Myocyte (in vitro differentiated cells): ENCODE data around the gene NUP205. TPM values are rescaled to one million over a fixed set of nuclear protein-coding genes. Genes with fewer than 3 reads are reported as not detected.
"Not testable (repeated sequence)": the region's sequence is repeated elsewhere in the genome, so short reads cannot be mapped to it uniquely, and the experiment has no call there.

Experiments used
- DNase-seq: peaks from one replicate; pipeline ENCODE4 v3.0.0-alpha.2; 2012; ENCODE audit warnings: low read depth
- total RNA-seq: library from RNA; depleted of rRNA; stranded (reverse); fragments of >200 nt; gene quantifications from 2 replicates; pipeline ENCODE4 v1.2.3, GENCODE V29; 2014

NUP205 gene
- total RNA-seq, 1 donor from 2014 or later = 33.9 TPM

- DNase-seq = peak; percentile 86
Observed at GRCh38 chr7:135620980-135621850, 63.5 kb downstream of the NUP205 start.

DNA sequence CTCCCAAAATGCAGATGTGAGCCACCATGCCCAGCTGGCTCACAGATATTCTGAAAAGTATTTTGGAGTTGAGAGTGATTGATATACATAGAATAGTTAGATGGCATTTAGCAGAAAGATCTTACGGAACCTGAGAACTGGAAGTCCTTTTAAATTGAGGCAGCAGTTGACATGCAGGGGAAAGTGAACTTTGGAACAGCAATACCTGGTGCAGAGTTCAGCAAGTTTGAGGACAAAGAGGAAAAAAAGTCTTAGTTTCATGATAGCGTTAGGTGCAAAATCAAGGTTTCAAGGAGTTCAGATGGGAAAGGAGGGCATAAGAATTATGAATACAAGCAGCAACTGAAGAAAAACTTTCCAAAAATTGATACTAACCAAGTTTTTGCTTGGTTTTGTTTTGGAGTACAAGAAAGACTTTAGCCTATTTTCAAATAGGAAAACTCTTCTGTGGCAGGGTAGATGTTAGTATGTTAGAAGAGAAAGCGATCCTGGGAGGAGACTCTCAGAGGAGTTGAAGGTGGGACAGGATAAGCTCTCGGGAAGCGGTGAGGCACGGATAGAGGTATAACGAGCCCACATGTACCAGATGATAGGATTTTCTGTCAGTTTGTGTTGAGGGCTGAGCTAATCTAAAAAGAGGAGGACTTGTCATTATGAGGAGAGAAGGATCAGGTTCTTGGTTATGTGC, 76.6 kb downstream of the NUP205 start:
- no peak for DNase-seq

DNA sequence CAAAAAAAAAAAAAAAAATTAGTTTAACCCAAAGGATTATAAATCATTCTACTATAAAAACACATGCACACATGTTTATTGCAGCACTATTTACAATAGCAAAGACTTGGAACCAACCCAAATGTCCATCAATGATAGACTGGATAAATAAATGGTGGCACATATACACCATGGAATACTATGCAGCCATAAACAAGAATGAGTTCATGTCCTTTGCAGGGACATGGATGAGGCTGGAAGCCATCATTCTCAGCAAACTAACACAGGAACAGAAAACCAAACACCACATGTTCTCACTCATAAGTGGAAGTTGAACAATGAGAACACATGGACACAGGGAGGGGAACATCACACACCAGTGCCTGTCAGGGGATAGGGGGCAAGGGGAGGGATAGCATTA, 82.0 kb downstream of the NUP205 start:
- not testable (repeated sequence) for DNase-seq

DNA sequence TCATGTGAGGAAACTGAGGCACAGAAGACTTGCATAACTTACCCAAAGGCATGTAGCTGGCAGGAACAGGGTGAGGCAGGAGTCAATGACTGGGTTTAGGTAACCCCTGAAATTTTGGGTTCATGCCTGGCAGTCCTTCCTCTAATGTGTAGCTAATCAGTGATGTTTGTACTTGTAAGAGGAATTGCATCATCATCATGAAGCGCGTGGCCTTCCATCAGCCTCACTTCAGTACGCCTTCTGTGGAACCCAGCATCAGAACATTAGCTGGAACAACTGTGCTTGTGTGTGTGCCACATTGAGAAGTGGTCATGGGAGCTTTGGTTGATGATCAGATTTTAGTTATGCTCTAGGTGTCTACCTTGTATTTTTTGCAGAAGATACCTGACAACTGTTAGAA, 86.4 kb downstream of the NUP205 start:
- no peak for DNase-seq

DNA sequence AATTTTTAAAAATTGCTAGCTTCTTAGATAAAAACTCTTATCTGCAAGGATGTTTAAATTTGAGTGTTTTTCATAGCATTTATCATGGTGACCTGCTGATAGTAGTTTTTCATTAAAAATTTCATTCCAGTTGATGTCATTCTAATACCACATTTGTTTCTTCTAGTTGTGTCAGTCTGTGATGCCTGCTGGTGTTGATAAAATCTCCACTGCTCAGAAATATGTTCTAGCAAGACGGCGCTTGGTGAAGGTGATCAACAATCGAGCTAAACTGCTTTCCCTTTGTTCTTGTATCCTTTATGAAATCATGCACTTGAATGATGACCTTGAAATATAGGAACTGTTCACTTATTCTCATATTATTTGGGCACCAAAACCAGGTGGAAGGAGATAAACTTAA, 87.0 kb downstream of the NUP205 start:
- DNase-seq = no peak

GRCh38 chr7:135645296-135645904, 87.7 kb downstream of the NUP205 start:
- peak; percentile 69 for DNase-seq

DNA sequence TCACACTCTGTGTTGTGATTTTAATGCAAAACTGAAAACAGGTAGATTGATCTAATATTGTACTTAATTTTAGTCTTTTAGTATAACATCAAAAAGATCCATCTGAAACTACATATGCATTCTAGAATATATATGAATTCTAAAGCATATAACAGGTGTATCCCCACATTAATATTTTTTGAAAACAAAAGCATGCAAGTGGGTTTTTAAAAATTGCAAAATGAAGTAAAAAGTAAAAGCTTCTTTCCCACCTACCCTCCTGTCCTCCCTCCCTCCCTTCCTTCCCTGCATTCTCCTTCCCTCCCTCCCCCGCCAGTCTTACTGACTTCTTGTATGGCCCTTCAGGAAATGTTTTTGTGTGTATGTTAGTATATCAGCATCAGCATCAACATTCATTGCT, 90.0 kb downstream of the NUP205 start:
- no peak for DNase-seq

DNA sequence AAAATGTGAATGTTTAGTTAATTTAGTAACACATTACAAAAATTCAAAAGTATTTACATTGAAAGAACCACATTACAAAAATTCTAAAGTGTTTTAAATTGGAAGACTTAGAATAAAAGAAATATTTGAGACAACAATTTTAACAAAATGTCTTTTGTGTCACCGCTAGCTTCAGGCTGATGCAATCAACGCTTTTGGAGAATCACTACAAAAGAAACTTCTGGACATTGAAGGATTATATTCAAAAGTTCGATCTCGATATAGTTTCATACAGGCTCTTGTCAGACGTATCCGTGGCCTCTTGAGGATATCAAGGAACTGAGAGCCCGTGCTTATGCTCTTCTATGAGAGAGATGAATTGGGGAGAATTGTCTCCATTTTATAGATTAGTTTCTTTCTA, 90.5 kb downstream of the NUP205 start:
- no peak for DNase-seq

DNA sequence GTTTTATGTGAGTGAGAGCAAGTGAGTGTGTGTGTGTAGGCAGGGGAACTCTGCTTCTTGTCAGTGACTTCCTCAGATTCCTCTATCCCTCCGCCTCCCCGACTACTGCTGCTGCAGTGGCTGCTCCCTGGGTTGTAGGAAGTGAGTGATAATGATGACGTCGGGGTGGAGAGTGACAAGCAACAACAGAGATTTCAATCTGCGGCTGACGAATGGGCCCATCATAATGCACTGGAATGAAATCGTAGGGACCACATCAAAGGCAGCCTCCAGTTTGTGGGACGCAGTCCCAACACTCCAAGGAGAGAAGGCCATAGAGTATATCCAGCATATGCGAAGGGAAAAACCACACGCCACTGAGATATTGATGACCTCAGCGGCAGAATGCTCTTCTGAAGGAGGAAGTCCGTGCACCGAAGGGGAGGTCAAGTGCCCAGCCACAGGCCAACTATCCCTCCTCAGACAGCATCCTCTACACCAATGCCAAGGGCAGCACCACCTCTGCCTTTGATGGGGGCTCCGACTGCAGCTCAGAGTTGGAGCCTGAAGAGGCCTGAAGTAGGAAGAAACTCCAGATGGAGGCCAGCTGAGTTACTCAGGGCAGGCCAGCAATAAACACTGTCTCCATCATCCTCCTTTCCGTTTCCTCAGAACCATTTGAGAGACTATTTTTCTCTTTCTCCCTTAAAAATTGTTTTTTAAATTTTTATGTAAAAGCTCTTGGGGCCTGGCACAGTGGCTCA, 93.3 kb downstream of the NUP205 start:
- no peak for DNase-seq

DNA sequence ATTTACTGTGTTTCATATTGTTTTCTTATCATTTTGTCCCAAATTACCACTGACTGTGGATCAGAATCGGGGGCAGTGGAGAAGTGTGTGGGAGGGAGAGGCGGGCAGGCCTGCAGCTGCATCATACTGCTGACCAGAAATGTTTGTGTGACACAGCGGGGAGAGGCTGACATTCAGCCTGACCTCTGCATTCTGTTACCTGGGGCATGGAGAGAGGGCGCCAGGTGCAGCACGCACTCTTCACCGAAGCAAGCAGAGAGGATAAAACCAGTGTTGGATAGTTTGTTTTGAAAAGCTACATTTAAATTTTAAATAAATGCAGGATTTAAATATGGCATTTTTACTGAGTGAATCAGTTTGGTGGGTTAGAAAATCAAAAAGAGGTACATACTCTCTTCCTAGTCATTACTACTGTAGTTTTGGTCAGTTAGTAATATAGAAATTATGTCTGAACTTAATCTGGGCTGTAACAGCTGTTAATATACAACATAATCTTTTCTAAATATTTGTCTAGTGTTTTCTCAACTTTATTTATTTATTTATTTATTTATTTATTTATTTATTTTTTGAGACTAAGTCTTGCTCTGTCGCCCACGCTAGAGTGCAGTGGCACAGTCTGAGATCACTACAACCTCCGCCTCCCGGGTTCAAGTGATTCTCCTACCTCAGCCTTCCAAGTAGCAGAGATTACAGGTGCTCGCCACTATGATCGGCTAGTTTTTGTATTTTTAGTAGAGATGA, 95.8 kb downstream of the NUP205 start:
- peak; percentile 25 for DNase-seq

DNA sequence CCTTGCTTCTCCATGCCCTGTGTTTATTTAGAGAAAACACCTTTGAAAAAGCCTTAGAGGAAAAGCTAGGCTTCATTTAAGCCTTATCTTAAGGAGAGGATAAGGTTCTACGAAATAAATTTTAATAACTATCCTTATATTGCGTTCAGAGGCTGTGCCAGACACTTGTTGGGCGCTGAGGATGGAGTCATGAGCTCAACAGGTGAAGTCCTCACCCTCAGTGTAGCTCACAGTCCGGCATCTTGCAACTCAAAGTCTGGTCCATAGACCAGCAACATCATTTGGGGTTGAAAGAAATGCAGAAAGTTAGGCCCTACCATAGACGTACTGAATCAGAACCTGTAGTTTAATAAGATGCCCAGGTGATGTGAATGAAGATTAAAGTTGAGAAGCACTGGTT, 100.8 kb downstream of the NUP205 start:
- DNase-seq = no peak

DNA sequence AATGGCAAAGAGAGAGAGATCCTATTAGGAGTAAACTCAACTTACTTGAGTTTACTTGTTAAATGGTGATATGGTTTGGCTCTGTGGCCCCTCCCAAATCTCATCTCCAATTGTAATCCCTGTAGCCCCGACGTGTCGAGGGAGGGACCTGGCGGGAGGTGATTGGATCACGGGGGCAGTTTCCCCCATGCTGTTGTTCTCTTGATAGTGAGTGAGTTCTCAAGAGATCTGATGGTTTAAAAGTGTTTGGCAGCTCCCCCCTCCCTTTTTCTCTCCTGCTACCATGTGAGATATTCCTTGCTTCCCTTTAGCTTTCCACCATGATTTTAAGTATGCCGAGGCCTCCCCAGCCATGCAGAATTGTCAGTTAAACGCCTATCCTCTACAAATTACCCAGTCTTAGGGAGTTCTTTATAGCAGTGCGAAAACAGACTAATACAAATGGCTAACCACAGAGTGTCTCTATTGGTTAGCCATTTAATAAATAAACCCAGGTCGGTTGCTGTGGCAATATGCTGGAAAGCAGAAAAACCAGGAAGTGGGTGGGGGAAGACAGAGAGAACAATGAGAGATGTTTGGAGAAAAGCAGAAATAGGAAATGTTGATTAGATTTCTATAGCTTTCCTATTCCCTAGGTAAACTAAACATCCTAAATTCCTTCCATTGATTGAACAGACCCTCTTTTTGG, 101.6 kb downstream of the NUP205 start:
- no peak for DNase-seq

DNA sequence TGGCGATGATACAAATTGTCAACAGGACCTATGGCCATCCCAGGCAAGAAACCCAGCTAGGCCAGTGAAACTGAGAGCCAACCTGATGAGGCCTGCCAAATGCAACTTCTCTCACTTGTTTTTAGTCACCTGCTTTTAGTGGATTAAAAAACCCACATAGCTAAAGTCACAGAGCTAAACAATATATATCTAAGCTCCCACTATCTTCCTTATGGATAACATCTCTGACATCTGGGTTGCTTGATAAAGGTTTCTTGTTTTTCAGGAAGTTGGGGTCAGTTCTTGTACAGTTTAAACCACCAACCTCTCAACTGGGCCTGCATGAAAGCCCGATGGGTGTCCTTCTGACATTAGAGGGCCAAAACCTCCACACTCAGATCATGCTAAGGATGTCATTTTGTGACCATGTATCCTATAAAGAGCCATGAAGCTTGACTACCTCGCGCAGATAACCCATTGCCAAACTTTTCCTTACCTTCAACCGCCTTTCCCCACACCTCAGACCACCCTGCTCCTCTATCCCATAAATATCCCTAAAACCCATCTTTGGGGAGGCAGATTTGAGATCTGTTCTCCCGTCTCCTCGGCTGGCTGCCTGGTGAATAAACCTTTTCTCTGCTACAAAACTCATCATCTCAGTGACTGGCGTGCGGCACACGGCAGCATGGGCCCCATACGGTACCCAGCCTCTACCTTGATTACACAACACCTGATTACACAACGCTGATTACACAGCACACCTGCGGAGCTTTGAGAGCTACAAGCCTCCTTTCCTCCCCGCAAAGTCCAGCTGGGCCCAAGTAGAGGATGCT, 103.8 kb downstream of the NUP205 start:
- DNase-seq = no peak

DNA sequence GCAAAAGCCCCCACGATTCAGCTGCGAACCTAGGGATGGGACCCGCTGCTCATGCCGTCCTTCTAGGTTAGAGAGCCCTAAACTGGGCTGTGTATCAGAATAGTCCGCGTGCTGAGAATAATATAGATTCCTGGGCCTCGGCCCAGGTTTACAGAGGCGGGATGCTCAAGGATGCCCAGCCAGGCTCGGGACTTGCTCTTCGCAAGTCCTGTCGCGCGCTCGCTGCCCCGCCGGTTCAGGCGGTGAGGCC, 104.3 kb downstream of the NUP205 start:
- no peak for DNase-seq

- DNase-seq = peak; percentile 97
Observed at GRCh38 chr7:135662373-135663114, 104.8 kb downstream of the NUP205 start, which contains the start of gene STMP1. TSS of gene STMP1 (plus strand) at chr7:135662514.

DNA sequence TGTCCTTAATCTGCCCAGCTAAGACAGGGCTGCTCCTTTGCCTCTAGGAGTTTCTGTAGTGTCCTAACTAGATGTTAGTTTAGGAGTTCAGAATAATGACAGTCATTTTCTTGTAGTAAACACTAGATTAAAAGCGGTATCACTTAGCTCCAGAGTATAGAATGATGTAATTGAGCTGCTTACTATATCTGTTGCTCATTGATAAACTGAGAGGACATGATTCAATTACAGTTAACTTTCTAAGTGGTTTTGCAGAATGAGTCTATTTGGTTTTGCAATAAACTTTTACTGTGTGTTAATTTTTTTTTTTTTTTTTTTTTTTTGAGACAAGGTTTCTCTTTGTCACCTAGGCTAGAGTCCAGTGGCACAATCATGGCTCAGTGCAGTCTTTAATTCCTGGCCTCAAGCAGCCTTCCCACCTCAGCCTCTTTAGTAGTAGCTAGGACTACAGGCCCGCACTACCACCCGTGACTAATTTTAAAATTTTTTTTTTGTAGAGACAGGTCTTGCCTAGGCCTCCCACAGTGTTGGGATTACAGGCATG, 106.4 kb downstream of the NUP205 start:
- DNase-seq = no peak

GRCh38 chr7:135665042-135665441, 107.3 kb downstream of the NUP205 start:
- DNase-seq = no peak

GRCh38 chr7:135666156-135666555, 108.4 kb downstream of the NUP205 start:
- no peak for DNase-seq

DNA sequence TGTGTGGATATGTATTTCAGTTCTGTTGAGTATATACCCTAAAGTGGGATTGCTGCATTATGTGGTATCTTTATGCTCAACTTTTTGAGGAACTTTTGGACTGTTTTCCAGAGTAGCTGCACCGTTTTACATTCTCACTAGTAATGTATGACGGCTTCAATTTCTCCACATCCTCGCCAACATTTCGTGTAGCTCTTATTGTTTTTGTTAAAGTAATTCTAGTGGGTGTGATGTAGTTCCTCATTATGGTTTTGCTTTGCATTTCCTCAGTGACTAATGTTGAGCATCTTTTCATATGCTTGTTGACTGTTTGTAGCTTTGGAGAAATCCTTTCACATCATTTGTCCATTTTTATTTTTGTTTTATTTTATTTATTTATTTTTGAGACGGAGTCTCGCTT, 109.1 kb downstream of the NUP205 start:
- DNase-seq = no peak
